GM12892 (cell line): Measurements from ENCODE around the gene IRF1.

Experiments
- POLR2A ChIP-seq: IDR thresholded peaks from 2 replicates; pipeline ENCODE4 v1.6.1; 2011; ENCODE audit warnings: low read depth, low read length, control low read depth
- POLR2AphosphoS5 ChIP-seq: IDR thresholded peaks from 2 replicates; pipeline ENCODE4 v1.6.1; 2011; ENCODE audit warnings: low read depth, low read length, control low read depth
- TAF1 ChIP-seq: IDR thresholded peaks from 2 replicates; pipeline ENCODE4 v1.6.1; 2011; ENCODE audit warnings: low read depth, mild to moderate bottlenecking, control low read depth, low read length, borderline replicate concordance

DNA sequence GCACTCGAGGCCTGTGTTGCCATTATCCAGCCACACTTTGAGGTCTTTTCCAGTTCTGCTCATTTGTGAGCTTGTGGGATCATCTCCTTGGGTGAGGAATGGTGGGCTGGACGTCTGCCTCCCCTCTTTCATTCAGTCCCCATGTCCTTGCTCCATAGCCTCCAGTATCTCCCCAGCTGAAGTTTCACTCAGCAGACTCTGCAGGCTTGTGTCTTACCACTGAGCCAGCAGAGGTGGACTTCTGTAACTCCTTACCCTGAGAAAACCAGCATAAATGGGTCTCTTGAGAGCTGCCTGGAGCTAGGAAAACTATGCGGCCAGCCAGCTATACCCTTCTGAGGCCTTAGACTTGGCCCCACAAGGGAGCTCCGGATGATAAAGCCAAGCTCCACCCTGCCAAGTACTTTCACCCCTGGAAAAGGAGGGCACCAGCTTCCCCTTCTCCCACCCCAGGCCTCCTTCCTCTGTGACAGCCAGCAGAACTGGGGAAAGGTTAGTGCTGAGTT lies 12.2 kb downstream of the IRF1 start:
- TF ChIP-seq POLR2A = no peak
- TF ChIP-seq POLR2AphosphoS5 = peak; percentile 2; the same call in 1 of the 2 replicates
- no peak for TF ChIP-seq TAF1
